ENCODE measurements around the gene KIDINS220.

KIDINS220 gene

DNA sequence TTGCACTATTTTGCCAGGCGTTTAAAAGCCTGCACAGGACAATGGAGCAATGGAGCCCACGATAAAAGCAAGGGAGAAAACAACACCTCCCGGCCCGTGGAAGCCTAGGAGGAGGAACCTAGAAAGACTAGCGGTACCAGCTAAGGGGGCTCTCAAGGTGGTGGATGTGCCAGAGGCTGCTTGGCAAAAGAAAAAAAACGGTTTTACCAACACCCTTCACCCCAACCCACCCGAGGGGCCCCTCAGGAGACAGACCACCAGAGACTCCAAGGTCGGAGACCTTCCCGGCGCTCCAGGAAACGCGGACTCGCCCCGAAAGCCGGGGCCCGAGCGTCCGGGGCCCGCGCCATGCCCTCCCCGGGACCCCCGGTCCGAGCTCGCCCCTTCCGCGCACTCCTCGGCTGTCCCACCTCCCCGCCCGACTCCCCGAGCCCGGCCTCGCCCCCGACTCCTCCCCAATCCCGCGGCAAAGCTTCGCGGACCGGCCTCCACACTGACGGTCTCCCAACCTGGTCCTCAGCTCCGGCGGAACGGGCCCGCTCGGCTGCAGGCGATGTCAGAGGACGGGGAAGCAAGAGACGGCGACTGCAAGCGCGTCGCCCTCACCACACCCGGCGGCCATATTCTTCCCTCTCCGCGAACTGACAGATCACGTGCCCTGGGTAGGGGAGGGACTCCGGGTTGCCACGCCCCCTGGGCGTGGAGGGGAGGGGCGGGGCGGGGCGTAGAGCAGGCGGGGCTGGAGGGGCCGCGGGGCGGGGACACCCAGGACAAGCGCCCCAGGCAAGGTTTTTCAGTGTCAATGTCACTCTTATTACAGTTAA is at the start of gene KIDINS220:
Gene KIDINS220, minus strand, starts transcription at position 643 of the 824 bp plus-strand sequence. CDS start 10,520 bp downstream, outside the sequence.
- peak; percentile 86 for DNase-seq

GRCh38 chr2:8886876-8887275 is 49.5 kb upstream of the KIDINS220 start:
- no peak for DNase-seq

DNA sequence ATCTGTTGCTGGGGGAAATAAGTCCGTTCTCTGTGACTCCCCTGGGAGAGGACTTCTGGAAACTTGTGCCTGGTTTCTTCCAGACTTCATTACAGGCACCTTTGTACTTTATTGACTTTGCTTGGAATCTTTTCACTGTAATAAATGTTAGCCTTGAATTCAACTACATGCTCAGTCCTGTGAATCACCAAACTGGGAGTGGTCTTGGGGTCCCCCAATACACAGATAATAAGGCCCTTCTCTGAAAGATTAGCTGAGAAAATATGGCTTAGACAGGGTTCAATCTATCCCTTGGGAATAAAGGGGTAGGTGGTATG is 48.7 kb upstream of the KIDINS220 start:
- no peak for DNase-seq

GRCh38 chr2:8885449-8886201 is 48.2 kb upstream of the KIDINS220 start:
- no peak for DNase-seq

GRCh38 chr2:8884812-8885211 is 47.4 kb upstream of the KIDINS220 start:
- DNase-seq = no peak

- no peak for DNase-seq
Measured at GRCh38 chr2:8882094-8882493, 44.7 kb upstream of the KIDINS220 start.

- DNase-seq = no peak
Measured at GRCh38 chr2:8877894-8878293, 40.5 kb upstream of the KIDINS220 start.

- DNase-seq = no peak
Measured at GRCh38 chr2:8877332-8877731, 39.9 kb upstream of the KIDINS220 start.

GRCh38 chr2:8876628-8877027 is 39.2 kb upstream of the KIDINS220 start:
- no peak for DNase-seq

DNA sequence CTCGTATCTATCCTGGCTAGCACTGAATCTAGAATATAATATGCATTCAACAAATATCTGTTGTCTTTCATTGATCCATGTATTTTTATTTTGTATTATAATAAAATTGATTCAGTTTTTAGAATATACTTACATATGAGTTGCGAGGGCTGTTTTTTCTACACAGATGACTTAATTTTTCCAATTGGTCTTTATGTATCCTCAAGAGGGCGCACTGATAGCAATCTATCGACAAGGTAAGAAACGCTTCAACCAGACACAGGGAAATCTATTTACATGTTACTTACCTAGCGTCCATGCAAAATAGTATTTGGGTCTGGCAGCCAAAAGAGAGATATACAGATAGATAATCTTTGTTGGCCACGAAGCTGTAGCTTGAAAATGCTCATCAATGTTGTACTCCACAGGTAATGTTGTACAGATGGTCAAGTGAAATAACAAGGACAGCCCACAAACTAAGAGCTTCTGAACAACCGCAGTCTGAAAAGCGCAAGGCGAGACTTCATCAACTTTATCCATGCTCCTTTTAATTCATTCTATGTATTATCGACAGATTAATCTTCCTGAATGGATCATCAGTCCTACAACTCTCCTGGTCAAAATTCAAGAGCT is 35.5 kb upstream of the KIDINS220 start:
- DNase-seq = no peak

- no peak for DNase-seq
Measured at GRCh38 chr2:8870441-8870840, 33.0 kb upstream of the KIDINS220 start.

DNA sequence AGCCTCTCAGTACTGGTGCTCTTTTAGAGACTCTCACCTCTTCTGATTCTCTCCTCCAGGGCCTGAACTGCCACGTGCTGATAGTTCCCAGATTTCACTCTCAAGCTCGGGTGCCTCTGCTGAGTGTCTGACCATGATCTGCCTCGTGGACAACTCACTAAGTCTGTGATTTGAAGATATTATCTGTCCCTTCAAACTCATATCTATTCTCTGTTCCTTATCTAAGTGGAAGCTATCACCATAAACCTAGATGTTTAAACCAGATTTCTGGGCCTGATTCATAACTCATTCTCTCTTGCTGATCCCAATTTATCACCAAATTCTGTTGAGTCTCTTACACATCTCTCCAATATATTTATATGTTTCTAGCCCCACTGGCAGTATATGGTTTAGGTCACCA is 29.9 kb upstream of the KIDINS220 start:
- no peak for DNase-seq

DNA sequence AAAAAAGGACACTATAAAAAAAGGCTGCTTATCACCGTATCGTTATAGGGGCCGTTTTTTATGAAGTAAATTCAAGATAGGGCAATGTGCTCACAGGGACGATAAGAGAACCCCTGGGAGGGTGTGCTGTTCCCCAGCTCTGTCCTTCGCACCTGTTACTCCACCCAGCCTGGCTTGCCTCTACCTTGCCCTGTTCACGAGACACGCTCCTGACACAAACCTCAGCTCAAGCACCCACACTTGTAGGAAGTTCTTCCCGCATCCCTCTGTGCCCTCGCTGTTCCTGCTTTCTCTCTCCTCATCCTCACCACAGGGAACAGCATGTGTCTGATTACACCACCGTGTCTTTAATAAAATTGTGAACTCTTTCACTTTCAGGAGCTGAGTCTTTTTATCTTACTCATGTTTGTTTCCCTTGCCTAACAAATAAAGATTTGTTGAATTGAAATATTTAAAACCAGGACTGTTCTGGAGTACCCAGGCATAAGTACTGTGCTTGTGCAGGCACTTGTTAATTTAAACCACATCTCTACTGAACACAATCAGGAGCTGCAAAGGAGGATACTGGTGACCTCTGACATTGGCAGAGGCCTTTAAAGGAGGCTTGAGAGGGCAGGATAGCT is 26.0 kb upstream of the KIDINS220 start:
- DNase-seq = no peak

- DNase-seq = no peak
Measured at GRCh38 chr2:8862230-8862629, 24.8 kb upstream of the KIDINS220 start.

- DNase-seq = no peak
Measured at GRCh38 chr2:8861797-8862196, 24.4 kb upstream of the KIDINS220 start.

GRCh38 chr2:8860239-8860638 is 22.8 kb upstream of the KIDINS220 start:
- no peak for DNase-seq

DNA sequence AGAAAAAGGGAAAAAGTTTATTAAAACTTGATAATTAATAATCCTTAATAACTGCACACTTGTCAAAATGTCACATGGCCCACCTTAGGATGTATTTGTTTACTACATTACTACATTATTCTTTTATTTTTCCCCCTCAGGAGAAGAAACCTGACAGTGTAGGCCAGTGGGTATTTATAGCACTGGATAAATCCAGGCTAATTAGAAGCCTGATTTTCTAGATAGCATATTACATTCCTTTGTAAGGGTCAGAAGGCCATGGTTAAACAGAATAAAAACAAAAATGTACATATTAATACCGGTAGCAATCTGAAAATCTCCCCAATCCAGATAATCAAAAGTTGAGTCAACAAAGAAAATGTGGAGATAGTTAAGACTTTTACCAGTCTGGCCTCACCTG is 21.5 kb upstream of the KIDINS220 start:
- no peak for DNase-seq

GRCh38 chr2:8858264-8858663 is 20.9 kb upstream of the KIDINS220 start:
- DNase-seq = no peak

DNA sequence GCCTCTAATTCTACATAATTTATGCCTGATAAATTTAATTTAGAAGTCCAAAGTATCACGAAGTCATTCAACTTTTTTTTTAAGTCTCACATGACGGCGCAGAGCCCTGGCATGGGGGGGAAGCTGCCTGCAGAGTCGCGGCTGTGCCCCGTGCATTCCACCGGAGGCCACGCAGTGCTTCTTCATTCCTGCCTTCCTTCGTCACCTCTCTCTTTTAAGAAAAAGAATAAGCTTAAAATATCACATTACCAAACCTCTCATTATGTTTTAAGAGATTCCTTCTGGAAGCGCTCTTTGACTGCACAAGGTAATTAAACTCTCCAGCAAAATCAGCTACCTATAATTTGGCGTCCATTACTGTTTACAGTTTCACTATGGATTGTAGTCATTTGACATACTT is 20.3 kb upstream of the KIDINS220 start:
- DNase-seq = no peak

DNA sequence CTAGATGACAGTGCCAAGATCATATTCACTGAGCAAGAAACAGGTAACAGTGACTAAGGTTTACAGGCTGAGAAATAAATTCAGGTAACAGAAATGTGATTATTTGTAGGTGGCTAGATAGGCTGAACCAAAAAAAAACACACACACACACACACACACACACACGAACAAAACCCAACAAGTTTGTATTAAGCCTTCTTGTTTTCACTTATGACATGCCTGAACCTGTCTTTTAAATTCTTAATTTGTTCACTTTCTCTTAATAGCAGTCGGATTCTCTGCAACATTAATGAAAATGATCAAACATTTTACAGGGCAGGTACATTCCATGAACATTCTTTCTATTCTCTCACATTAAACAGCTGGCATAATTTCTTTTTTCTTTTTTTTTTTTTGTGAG is 18.8 kb upstream of the KIDINS220 start:
- DNase-seq = no peak

- no peak for DNase-seq
Measured at GRCh38 chr2:8855010-8855409, 17.6 kb upstream of the KIDINS220 start.

- no peak for DNase-seq
Measured at GRCh38 chr2:8853426-8853825, 16.0 kb upstream of the KIDINS220 start.

DNA sequence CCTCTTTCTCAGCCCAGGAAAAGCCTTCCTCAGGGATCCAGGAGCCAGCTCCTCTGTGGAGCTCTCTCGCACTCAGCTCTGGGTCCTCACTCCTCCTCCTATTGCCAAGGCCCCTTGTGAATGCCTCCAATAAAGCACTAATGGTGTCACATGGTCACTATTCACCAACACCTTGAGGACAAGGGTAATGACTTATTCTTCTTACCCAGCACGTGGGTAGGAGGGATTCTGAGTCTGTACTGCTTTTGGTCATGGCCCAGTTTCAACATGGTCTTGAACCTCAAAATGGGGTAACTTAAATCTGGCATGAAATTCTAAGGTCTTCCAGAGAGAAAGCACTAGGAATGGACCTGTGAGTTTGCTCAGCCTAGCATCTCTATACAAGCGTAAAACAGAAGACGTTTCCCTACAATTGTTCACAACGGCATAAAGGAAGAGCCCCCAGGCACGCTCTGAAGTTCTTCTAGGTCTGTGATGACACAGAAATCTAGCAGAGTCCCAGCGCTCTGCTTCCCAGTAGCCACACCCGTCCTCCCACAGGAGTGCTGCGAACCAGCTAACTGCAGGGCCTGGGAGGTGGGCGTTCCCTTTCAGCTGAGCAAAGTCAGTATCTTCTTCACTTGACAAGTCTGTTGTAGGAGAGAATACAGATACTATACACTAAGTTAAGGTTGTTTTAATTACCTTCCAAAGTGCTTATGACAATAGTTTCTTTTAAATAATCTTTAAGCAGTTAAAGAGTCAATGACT is 14.6 kb upstream of the KIDINS220 start:
- no peak for DNase-seq

Data from stimulated activated CD8-positive, alpha-beta memory T cell treated with anti-CD3 and anti-CD28 coated beads, Interleukin-4, amount 100 ng/mL, for 48 hours (primary cell).